A549 (cell line): Measurements from ENCODE around the gene P4HTM. TPM values are rescaled to one million over a fixed set of nuclear protein-coding genes. Genes with fewer than 3 reads are reported as not detected.

Experiments used
- ATAC-seq, 2 experiments: fragments of 200-7000 bp in 1 of 2; fragments of >200 bp in 1 of 2; cut with Nextera tagmentation in 1 of 2; cut with Tn5 transposase in 1 of 2; 3 replicates each; pipeline versions ENCODE4 v1.8.0 to v1.9.1; 2018 to 2020; ENCODE audit warnings: mild to moderate bottlenecking in 1 of 2, moderate library complexity in 1 of 2
- CTCF ChIA-PET: fragments of 300-600 bp; sonication (Branson Sonifier 250); formaldehyde crosslinking; extraction: SDS; loops from one replicate; lab custom pipeline; 2021; ENCODE audit warnings: antibody characterized with exemption, inconsistent platforms; lab: Yijun Ruan, JAX
- POLR2A ChIA-PET: fragments of 350-600 bp; formaldehyde crosslinking; extraction: SDS; loops from one replicate; lab custom pipeline; 2021; ENCODE audit warnings: antibody characterized with exemption, inconsistent platforms; lab: Yijun Ruan, JAX
- DNase-seq, 2 experiments: peaks; one replicate each; pipeline versions ENCODE4 v3.0.0 to v3.0.0-alpha.2; 2011 to 2016; ENCODE audit warnings: low read depth in 1 of 2, low spot score in 1 of 2
- FAIRE-seq: peaks from 2 replicates; lab custom pipeline; 2011; peaks lifted over from hg19 to GRCh38; lab: Jason Lieb, UNC
- H3K27ac ChIP-seq, 2 experiments: fragments of >200 bp; sonication (Bioruptor Twin); formaldehyde crosslinking; 3 replicates each; pipeline ENCODE4 v1.5.1; 2016 to 2017
- H3K4me1 ChIP-seq: fragments of >200 bp; sonication (Bioruptor Twin); formaldehyde crosslinking; 3 replicates; pipeline ENCODE4 v1.6.1; 2016
- H3K4me2 ChIP-seq: fragments of >200 bp; sonication (Bioruptor Twin); formaldehyde crosslinking; 3 replicates; pipeline ENCODE4 v1.6.1; 2016
- H3K4me3 ChIP-seq: fragments of >200 bp; sonication (Bioruptor Twin); formaldehyde crosslinking; 3 replicates; pipeline ENCODE4 v1.5.1; 2016
- H3K9me3 ChIP-seq: fragments of >200 bp; sonication (Bioruptor Twin); formaldehyde crosslinking; 3 replicates; pipeline ENCODE4 v1.6.1; 2016
- ATOH8 ChIP-seq: fragments of 250-450 bp; sonication (Bioruptor Pico); IDR thresholded peaks from 2 replicates; pipeline ENCODE4 v1.5.0; 2020; ENCODE audit warnings: low read depth, mild to moderate bottlenecking, moderate library complexity
- BHLHE40 ChIP-seq: IDR thresholded peaks from 2 replicates; pipeline ENCODE4 v1.6.1; 2012; ENCODE audit warnings: low read depth, low read length, inconsistent platforms
- CBX8 ChIP-seq: fragments of 200-600 bp; sonication (generic); IDR thresholded peaks from 2 replicates; pipeline ENCODE4 v1.6.1; 2016
- ELK1 ChIP-seq: fragments of 150-350 bp; IDR thresholded peaks from 2 replicates; pipeline ENCODE4 v1.6.1; 2014; ENCODE audit warnings: low read depth, mild to moderate bottlenecking, low read length
- ESRRA ChIP-seq: fragments of 150-350 bp; IDR thresholded peaks from 2 replicates; pipeline ENCODE4 v1.6.1; 2014; ENCODE audit warnings: mild to moderate bottlenecking, low read length, borderline replicate concordance
- FOSB ChIP-seq: fragments of 250-450 bp; sonication (Bioruptor Pico); IDR thresholded peaks from 2 replicates; pipeline ENCODE4 v1.5.0; 2020; ENCODE audit warnings: mild to moderate bottlenecking, moderate library complexity
- GATA3 ChIP-seq: IDR thresholded peaks from 2 replicates; pipeline ENCODE4 v1.6.1; 2012; ENCODE audit warnings: borderline replicate concordance
- HDAC2 ChIP-seq: fragments of 200-600 bp; sonication (generic); IDR thresholded peaks from 2 replicates; pipeline ENCODE4 v1.6.1; 2016
- HOXB13 ChIP-seq: fragments of 250-450 bp; sonication (Bioruptor Pico); IDR thresholded peaks from 2 replicates; pipeline ENCODE4 v1.5.0; 2020; ENCODE audit warnings: low read depth, mild to moderate bottlenecking, moderate library complexity
- HOXB5 ChIP-seq: fragments of 250-450 bp; sonication (Bioruptor Pico); IDR thresholded peaks from 2 replicates; pipeline ENCODE4 v1.5.0; 2020; ENCODE audit warnings: mild to moderate bottlenecking, moderate library complexity
- JUNB ChIP-seq: fragments of >200 bp; sonication (Bioruptor Twin); formaldehyde crosslinking; IDR thresholded peaks from 2 replicates; pipeline ENCODE4 v1.6.1; 2016
- KDM5A ChIP-seq: fragments of 200-600 bp; sonication (generic); IDR thresholded peaks from 2 replicates; pipeline ENCODE4 v1.6.1; 2016; ENCODE audit warnings: antibody characterized with exemption, mild to moderate bottlenecking
- MAZ ChIP-seq: fragments of 150-350 bp; IDR thresholded peaks from 2 replicates; pipeline ENCODE4 v1.6.1; 2014; ENCODE audit warnings: antibody characterized with exemption, low read depth, low read length, borderline replicate concordance
- MYC ChIP-seq: IDR thresholded peaks from 2 replicates; pipeline ENCODE4 v1.6.1; 2012; ENCODE audit warnings: mild to moderate bottlenecking, inconsistent platforms, low read length, improper control_type of control experiment, borderline replicate concordance
- NFE2L2 ChIP-seq: fragments of 150-350 bp; conservative IDR thresholded peaks from 2 replicates; pipeline ENCODE4 v1.6.1; 2014; ENCODE audit warnings: low read length
- NR3C1 ChIP-seq: fragments of >200 bp; sonication (Bioruptor Twin); formaldehyde crosslinking; IDR thresholded peaks from 3 replicates; pipeline ENCODE4 v1.6.1; 2017
- PBX3 ChIP-seq: IDR thresholded peaks from 2 replicates; pipeline ENCODE4 v1.6.1; 2012
- PHF8 ChIP-seq: fragments of 200-600 bp; sonication (generic); IDR thresholded peaks from 2 replicates; pipeline ENCODE4 v1.6.1; 2016; ENCODE audit warnings: low read depth, mild to moderate bottlenecking, antibody characterized with exemption, moderate library complexity, borderline replicate concordance
- POLR2A ChIP-seq: IDR thresholded peaks from 2 replicates; pipeline ENCODE4 v1.6.1; 2012; ENCODE audit warnings: mild to moderate bottlenecking, low read length
- SMC3 ChIP-seq: fragments of >200 bp; sonication (Bioruptor Twin); formaldehyde crosslinking; IDR thresholded peaks from 3 replicates; pipeline ENCODE4 v1.6.1; 2018; ENCODE audit warnings: inconsistent platforms
- SREBF2 ChIP-seq: fragments of 450-650 bp; IDR thresholded peaks from 2 replicates; pipeline ENCODE4 v1.6.1; 2014; ENCODE audit warnings: mild to moderate bottlenecking, moderate library complexity
- TP53 ChIP-seq: fragments of 250-450 bp; sonication (Bioruptor Pico); IDR thresholded peaks from 2 replicates; pipeline ENCODE4 v1.5.0; 2021; ENCODE audit warnings: mild to moderate bottlenecking, moderate library complexity
- USF2 ChIP-seq: fragments of 450-650 bp; IDR thresholded peaks from 2 replicates; pipeline ENCODE4 v1.6.1; 2014; ENCODE audit warnings: antibody characterized with exemption
- ZFP36 ChIP-seq: fragments of 450-650 bp; IDR thresholded peaks from 2 replicates; pipeline ENCODE4 v1.6.1; 2014; ENCODE audit warnings: borderline replicate concordance; ENCODE audit not compliant: partially characterized antibody
- ZSCAN20 ChIP-seq: fragments of 250-450 bp; sonication (Bioruptor Pico); IDR thresholded peaks from 2 replicates; pipeline ENCODE4 v1.8.0; 2022; ENCODE audit warnings: mild to moderate bottlenecking, moderate library complexity
- WGBS: methylation state at CpG from one replicate; pipeline ENCODE4 v1.1.6; 2017; ENCODE audit errors: missing lambda C conversion rate; 5-methylcytosine and 5-hydroxymethylcytosine counted together
- polyA plus RNA-seq, 4 experiments: library from polyadenylated mRNA; depleted of rRNA in 3 of 4; stranded (reverse); fragments of >200 nt; fragmentation: RNase III in 1 of 4; extraction: RNeasy Plus Mini Kit Qiagen cat#74134 plus additional on column Dnase treatment in 1 of 4; gene quantifications; 2 replicates in 3 of 4; 3 replicates in 1 of 4; pipeline ENCODE4 v1.2.3, GENCODE V29; 2011 to 2017
- TF ChIP-seq, protein P1 (sequence below): IDR thresholded peaks from 2 replicates; pipeline ENCODE4 v1.6.1; 2012
- TF ChIP-seq, protein P2 (sequence below): fragments of 250-450 bp; sonication (Bioruptor Pico); IDR thresholded peaks from 2 replicates; pipeline ENCODE4 v1.5.0; 2021; ENCODE audit warnings: mild to moderate bottlenecking, moderate library complexity, borderline replicate concordance
- TF ChIP-seq, protein P3 (sequence below): IDR thresholded peaks from 2 replicates; pipeline ENCODE4 v1.6.1; 2012; ENCODE audit warnings: low read depth, borderline replicate concordance
- TF ChIP-seq, protein P4 (sequence below): fragments of 200-600 bp; sonication (generic); IDR thresholded peaks from 2 replicates; pipeline ENCODE4 v1.6.1; 2016; ENCODE audit warnings: antibody characterized with exemption, mild to moderate bottlenecking, moderate library complexity

P4HTM gene
- polyA plus RNA-seq, 2 of the 4 experiments (the other 2 are of a cell fraction), result 14.4 to 16.4 TPM

- ChIA-PET POLR2A (interaction anchor here (0.6 to 1.8 kb wide), 22 partner anchors 8 to 541 kb away, joined by 3 to 28 read pairs (median 4); partner anchors contain the start of genes DAG1, LAMB2, P4HTM and QRICH1), CTCF (interaction anchor here (0.8 to 1.7 kb wide), 6 partner anchors 9 to 66 kb away, joined by 3 to 5 read pairs (median 4); partner anchors contain the start of gene QRICH1)
- Histone ChIP-seq H3K4me3 (peak within 1 kb of the TSS; percentile 81), H3K27ac (peak within 1 kb of the TSS; percentile 90 to 91), H3K4me2 (peak within 1 kb of the TSS; percentile 99), H3K9me3 (no peaks in the 10 kb centered on the region), H3K4me1 (peaks cover 14% of the 10 kb centered on the region)
- FAIRE-seq, result no peak
- peak; percentile 83 to 88 for ATAC-seq
- peak; percentile 47 to 91 for DNase-seq
- 3% methylated on average over 7 of the region's 55 CpGs for WGBS
- peak; percentile 90; the same call in 1 of the 2 replicates for TF ChIP-seq TP53 (CRISPR knock-in tag)
- TF ChIP-seq MYC, result peak; percentile 84; the same call in 1 of the 2 replicates
- no peak for TF ChIP-seq KDM5A
- no peak for TF ChIP-seq ESRRA
- TF ChIP-seq PHF8, result peak; percentile 91
- no peak for TF ChIP-seq USF2
- no peak; the same call in 1 of the 2 replicates for TF ChIP-seq CBX8
- TF ChIP-seq ZFP36, result no peak
- no peak for TF ChIP-seq ELK1
- TF ChIP-seq SMC3, result no peak
- TF ChIP-seq, protein P1, sequence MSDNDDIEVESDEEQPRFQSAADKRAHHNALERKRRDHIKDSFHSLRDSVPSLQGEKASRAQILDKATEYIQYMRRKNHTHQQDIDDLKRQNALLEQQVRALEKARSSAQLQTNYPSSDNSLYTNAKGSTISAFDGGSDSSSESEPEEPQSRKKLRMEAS, result peak; percentile 94
- no peak for TF ChIP-seq BHLHE40
- TF ChIP-seq JUNB, result no peak
- TF ChIP-seq ATOH8 (CRISPR knock-in tag), result 0 out of 2 replicates have a peak, but pooled peaks have one; percentile 31
- TF ChIP-seq GATA3, result no peak; the same call in 1 of the 2 replicates
- no peak for TF ChIP-seq ZSCAN20 (CRISPR knock-in tag)
- peak; percentile 100 for TF ChIP-seq POLR2A
- TF ChIP-seq FOSB (CRISPR knock-in tag), result no peak
- no peak for TF ChIP-seq NFE2L2
- TF ChIP-seq SREBF2, result no peak
- TF ChIP-seq, protein P2, sequence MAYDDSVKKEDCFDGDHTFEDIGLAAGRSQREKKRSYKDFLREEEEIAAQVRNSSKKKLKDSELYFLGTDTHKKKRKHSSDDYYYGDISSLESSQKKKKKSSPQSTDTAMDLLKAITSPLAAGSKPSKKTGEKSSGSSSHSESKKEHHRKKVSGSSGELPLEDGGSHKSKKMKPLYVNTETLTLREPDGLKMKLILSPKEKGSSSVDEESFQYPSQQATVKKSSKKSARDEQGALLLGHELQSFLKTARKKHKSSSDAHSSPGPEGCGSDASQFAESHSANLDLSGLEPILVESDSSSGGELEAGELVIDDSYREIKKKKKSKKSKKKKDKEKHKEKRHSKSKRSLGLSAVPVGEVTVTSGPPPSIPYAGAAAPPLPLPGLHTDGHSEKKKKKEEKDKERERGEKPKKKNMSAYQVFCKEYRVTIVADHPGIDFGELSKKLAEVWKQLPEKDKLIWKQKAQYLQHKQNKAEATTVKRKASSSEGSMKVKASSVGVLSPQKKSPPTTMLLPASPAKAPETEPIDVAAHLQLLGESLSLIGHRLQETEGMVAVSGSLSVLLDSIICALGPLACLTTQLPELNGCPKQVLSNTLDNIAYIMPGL (CRISPR knock-in tag), result peak; percentile 52; the same call in 1 of the 2 replicates
- TF ChIP-seq MAZ, result no peak
- peak; percentile 86; the same call in 1 of the 2 replicates for TF ChIP-seq HOXB5
- TF ChIP-seq, protein P3, sequence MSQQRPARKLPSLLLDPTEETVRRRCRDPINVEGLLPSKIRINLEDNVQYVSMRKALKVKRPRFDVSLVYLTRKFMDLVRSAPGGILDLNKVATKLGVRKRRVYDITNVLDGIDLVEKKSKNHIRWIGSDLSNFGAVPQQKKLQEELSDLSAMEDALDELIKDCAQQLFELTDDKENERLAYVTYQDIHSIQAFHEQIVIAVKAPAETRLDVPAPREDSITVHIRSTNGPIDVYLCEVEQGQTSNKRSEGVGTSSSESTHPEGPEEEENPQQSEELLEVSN, result peak; percentile 84
- peak; percentile 59; the same call in 1 of the 2 replicates for TF ChIP-seq HOXB13 (CRISPR knock-in tag)
- TF ChIP-seq, protein P4, sequence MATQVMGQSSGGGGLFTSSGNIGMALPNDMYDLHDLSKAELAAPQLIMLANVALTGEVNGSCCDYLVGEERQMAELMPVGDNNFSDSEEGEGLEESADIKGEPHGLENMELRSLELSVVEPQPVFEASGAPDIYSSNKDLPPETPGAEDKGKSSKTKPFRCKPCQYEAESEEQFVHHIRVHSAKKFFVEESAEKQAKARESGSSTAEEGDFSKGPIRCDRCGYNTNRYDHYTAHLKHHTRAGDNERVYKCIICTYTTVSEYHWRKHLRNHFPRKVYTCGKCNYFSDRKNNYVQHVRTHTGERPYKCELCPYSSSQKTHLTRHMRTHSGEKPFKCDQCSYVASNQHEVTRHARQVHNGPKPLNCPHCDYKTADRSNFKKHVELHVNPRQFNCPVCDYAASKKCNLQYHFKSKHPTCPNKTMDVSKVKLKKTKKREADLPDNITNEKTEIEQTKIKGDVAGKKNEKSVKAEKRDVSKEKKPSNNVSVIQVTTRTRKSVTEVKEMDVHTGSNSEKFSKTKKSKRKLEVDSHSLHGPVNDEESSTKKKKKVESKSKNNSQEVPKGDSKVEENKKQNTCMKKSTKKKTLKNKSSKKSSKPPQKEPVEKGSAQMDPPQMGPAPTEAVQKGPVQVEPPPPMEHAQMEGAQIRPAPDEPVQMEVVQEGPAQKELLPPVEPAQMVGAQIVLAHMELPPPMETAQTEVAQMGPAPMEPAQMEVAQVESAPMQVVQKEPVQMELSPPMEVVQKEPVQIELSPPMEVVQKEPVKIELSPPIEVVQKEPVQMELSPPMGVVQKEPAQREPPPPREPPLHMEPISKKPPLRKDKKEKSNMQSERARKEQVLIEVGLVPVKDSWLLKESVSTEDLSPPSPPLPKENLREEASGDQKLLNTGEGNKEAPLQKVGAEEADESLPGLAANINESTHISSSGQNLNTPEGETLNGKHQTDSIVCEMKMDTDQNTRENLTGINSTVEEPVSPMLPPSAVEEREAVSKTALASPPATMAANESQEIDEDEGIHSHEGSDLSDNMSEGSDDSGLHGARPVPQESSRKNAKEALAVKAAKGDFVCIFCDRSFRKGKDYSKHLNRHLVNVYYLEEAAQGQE, result peak; percentile 16; the same call in 1 of the 2 replicates
- peak; percentile 60 for TF ChIP-seq PBX3
- TF ChIP-seq HDAC2, result no peak
- no peak for TF ChIP-seq NR3C1
Measured at GRCh38 chr3:49028673-49029562, 38.9 kb downstream of the P4HTM start, which contains the start of gene IMPDH2. Gene IMPDH2 (minus strand): TSS chr3:49029398. CDS start chr3:49029350, 48 bp downstream.
